Fibroblast of skin of scalp (primary cell): ENCODE data around the gene CXCR6. TPM values are rescaled to one million over a fixed set of nuclear protein-coding genes. Genes with fewer than 3 reads are reported as not detected.

Experiments
- DNase-seq: peaks from one replicate; pipeline ENCODE4 v3.0.0-alpha.2; 2013
- polyA plus RNA-seq, 2 experiments: library from polyadenylated mRNA; unstranded; fragments of 120-200 nt; gene quantifications; one replicate each; pipeline ENCODE4 v1.2.1, GENCODE V29; 2013; ENCODE audit not compliant: insufficient read length in 2 of 2

The CXCR6 gene
- 0.06 TPM for polyA plus RNA-seq (2013, experiment 1 of 2; ENCODE audit: insufficient read length)
- polyA plus RNA-seq (2013, experiment 2 of 2; ENCODE audit: insufficient read length): 0.09 TPM

GRCh38 chr3:45943207-45943846 lies at the start of gene CXCR6:
TSS of gene CXCR6 (plus strand) at chr3:45943464. CDS start at chr3:45946482, 3,018 bp downstream.
- DNase-seq: no peak

GRCh38 chr3:45894015-45894414 lies 49.2 kb upstream of the CXCR6 start:
- no peak for DNase-seq

DNA sequence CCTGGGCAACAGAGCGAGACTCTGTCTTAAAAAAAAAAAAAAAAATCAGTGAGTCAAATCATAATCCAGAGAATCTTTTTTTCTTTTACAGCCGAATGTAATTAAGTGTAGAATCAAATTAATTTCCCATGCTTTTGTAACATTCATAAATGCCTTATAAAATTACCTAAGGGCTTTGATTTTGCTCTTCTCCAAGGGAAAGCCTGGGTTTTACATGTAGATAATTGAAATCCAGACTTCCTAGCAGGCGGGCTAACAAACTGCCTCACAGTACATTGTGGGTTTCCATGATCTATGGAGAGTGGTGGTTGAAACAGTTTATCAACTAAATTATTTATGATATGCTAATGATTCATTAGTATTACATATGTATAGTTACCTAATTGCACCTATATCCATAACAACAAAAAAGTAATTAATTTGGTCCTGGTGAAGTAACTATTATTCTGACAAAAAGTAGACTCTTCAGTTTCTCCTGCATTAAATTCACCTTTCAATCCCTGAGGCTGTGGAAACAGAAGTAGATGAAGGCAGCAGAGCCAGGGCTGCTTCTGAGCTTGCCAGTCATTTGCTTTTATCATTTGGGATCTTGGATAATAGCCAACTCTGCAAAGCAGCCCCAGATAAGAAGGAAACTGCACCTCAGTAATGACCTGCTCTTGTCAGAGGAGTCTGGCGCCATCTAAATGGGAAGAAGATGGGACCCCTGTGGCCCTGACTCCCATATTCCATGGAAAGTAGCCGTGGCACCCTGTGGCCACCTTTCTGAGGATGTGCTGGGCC lies 47.4 kb upstream of the CXCR6 start:
- no peak for DNase-seq

DNA sequence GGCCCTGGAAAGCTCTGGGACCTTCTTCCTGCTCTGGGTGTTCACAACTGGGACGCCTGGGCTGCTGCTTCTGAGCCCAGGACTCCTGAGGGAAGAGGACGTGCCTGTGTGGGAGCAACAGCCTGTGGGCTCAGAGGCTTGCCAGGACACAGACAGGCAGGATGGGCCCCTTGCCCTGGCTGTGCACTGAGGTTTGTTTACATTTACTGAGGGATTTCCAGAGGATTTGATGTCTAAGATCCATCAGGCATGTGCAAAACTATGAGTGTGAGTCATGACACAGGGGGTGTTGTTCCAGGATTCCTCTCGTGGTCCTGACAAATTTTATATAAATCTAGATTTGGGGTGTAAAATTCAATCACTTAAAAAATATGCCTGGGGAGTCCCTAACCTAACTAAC lies 46.3 kb upstream of the CXCR6 start:
- DNase-seq: peak; percentile 47

DNA sequence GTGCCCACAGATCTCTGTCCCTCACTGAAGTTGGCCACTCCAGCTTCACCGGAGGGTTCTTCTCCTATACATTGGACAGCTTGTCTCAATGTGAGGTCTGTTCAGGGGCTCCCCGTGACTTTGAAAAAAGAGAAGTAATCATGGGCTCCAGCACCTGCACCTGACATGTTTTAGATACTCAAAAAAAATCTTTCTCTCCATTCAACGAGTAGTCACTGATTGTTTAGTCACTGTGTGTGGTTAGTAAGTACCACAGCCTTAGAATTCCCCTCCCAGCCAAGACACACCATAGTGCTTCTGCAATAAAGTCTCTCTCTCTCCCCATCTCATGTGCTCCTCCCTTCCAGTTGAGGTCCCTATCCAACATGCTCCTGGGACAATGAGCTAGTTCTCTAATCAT lies 38.3 kb upstream of the CXCR6 start:
- DNase-seq: no peak

DNA sequence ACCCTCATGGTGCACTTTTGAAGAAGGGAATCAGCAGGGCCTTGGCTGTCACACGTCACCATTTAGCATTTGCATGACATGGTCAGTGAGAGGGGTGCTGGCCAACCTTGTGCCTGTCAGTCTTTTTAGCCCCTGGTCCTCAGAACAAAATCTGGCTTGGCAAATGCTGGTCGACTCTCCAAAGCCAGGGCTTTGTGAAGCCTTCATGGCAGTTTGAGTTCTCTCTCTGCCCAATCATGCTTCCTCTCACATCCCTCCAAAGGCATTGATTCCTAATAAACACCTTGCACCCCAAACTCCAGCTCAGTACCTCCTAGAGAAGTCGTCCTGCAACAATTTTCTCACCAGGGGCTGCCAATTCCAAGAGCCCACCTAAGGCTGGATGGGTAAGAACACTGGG lies 37.5 kb upstream of the CXCR6 start:
- DNase-seq: no peak

DNA sequence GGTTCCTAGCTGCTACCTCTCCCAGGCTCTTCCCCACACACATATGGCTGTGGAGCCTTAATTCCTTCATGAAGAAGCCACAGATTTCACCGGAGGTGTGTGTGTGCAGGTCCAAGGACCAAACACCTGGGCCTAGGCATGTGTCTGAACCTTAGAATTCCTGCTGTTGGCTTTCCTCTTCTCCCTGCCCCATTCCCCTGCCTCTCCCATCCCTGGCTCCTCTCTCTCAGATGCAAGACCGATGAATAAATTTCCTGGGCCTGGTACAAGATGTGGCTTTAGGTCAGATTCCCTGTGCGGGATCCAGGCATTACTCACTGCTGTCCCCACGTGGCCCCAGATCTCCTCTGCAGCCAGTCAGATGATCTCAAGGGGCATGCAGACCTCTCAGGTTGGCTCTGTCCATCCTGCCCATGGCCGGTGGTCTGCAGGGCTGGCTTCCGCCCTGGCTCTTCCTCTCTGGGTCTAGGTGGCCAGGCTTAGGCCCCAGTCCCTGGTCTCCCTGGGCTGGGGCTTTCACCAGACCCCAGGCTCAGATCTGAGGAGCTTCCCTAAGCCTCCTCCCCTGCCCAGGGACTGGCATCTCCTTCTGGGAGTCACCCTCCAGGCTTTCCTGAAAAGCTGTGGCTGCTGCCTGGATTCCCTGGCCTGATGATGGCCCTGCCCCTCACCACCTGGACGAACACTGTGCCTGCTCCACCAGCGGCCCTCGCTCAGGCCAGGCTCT lies 36.4 kb upstream of the CXCR6 start:
- DNase-seq: peak; percentile 39

DNA sequence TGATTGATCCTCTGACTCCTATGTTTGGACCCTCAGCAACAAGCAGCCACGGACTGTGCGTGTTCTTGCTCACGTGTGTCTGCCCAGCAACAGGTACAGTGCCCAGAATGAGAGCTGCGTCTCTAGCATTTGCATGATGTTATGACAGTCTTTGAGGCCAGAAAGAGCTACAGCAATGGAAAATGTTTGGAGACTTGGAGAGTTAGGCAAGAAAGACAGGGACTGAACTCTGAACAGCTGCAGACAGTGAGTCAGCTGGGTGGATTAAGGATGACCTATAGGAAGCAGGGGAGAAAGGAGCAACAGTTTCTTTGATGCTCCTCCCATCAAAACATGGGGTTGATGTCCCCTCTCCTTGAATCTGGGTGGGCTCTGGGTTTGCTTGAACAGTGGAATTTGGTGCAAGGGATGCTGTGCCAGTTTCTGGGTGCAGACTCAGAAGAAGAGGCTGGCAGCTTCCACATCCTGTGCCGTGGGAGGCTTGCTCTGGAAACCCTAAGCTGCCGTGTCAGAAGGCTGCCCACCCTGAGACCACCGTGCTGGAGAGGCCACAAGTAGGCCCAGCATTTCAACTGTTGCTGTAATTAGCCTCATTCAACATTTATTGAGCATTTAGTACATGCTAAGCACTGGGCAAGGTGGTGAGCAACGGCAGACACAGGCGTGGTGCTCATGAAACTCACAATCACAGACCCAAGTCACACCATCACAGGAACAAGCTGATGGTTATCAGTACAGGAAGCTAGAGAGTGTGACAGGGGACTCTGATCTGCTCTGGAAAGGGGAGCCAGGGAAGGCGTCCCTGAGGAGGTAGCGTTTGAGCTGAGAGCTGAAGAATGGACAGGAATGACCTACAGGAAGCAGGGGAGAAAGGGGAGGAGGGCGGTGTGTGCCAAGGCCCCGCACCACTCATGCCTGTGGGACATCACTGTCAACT lies 35.2 kb upstream of the CXCR6 start:
- peak; percentile 8 for DNase-seq

DNA sequence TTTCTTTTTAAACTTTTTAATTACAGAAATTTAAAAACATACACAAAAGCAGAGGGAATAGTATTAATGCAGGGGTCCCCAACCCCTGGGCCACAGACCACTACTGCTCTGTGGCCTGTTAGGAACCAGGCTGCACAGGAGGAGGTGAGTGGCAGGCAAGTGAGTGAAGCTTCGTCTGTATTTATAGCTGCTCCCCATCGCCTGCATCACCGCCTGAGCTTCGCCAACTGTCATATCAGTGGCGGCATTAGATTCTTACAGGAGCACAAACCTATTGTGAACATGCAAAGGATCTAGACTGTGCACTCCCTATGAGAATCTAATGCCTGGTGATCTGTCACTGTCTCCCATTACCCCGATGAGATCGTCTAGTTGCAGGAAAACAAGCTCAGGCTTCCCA lies 34.5 kb upstream of the CXCR6 start:
- no peak for DNase-seq

- no peak for DNase-seq
Observed at GRCh38 chr3:45909542-45909941, 33.7 kb upstream of the CXCR6 start.

DNA sequence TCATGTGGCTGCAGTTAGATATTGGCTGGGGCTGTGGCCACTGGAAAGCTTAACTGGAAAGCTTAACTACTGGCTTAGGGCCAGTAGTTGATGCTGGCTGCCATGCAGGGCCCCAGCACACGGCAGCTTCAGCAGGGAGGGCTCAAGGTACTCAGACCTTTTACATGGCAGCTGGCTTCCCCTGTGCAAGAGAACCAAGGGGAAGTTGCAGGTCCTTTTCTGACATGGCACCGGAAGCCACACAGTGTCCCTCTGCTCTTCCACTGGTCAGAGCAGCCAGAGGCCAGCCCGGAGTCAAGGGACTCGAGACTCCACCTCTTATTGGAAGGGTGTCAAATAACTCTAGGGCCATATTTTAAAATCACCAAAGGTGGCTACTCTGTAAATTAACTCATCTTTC lies 32.4 kb upstream of the CXCR6 start:
- no peak for DNase-seq

- no peak for DNase-seq
Observed at GRCh38 chr3:45911511-45912226, 31.6 kb upstream of the CXCR6 start.

GRCh38 chr3:45912435-45912834 lies 30.8 kb upstream of the CXCR6 start:
- no peak for DNase-seq

DNA sequence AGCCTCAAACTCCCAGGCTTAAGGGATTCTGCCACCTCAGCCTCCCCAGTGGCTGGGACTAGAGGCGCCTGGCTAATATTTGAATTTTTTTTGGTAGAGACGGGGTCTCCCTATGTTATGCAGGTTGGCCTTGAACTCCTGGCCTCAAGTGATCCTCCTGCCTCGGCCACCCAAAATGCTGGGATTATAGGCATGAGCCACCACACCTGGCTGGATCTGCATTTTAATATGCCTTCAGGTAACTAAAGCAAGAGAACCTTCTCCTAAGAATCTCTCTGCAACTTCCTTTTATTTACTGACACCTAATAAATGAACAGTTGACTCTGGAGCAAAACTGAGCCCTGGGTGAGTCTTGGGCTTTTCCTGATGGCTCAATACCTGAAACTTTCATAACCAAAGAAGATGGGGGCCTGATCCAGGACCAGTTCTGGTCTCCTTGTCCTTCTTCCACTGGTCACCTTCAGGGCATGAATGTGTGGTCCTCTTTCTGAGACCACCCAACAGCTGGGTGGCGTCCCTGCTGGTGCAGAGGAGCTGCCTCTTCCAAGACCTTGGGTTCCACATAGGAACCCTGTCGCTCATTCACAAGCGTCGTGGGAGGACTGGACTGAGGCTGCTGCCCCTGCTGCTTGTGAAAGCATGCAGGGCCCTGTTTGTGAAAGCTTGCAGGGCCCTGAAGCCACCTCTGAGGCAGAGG lies 28.8 kb upstream of the CXCR6 start:
- no peak for DNase-seq

GRCh38 chr3:45915059-45915439 lies 28.2 kb upstream of the CXCR6 start:
- DNase-seq: no peak

- DNase-seq: peak; percentile 54
Observed at GRCh38 chr3:45915518-45916231, 27.6 kb upstream of the CXCR6 start.

DNA sequence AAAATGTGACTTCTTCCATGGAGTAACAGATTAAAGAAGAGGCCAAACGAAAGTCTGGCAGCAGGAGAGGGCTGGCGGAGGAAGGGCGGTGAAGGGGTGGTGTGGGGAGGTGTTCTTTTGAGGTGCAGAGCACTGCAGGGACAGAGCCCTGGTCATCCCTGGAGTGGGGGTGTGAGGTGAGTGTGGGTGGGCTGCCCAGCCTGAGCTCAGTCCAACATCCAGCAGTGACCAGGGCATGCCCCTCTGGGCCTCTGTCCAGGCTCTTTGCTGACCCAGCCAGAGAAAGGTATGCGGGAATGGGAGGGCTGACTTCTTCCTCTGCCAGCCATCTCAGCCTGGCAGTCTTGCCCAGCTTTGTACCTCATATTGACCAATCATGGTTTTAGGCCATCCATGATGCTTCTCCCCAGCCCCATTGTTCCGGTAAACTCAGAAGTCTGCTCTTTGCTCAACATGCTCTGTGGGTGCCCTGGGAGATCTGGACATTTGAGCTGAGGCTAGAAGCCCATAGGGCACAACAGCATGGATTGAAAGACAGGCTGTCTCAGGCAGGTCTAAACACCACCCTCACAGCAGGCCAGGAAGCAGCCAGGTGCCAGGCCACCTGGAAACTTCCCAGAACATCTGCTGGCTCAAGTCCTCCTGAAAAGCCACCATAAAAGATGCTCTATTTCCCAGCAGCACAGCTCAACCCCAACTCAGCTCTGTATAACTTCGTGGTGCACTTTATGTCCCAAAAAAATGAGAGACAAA lies 25.9 kb upstream of the CXCR6 start:
- DNase-seq: no peak

DNA sequence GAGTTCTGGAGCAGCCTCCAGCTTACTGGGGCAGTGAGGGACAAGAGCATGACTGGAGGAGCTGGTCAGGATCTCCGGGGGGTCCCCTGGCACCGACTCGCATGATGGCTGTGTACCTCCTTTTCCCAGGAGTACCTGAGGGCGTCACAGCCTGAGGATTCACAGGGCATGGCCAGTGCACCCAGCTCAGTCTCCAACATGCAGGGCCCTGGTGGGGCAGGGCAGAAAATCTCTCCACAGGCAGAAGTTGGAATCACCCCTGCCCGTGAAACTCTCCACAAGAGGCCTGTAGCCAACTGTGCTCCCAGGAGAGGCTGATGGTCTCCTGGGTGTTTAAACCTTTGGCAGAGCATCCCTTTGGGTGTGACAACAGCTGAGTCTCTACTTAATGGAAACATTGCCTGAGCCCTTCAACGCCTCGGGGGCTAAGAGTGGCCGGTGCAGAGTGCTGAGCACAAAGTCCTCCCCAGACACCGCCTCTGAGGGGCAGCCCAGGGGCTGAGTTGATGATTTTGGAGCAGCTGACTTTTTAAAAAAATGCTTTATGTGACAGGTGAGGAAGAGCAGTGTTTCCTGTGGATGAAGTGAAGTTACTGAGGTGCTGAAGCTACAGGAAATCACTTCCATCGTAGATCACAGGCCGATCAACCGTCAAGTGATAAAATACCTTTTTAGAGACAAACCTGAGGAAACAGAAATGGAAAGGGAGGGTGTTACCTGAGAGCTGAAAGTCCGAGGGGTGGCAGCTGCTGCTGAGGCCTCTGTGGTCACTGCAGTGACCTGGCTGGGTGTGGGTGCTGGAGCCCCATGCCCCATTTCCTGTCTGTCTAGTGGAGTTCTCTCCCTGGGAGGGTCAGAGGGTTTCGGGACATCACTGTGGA lies 21.9 kb upstream of the CXCR6 start:
- no peak for DNase-seq

- DNase-seq: no peak
Observed at GRCh38 chr3:45922039-45922326, 21.3 kb upstream of the CXCR6 start.
